IMR-90 (cell line): ENCODE data around the gene KDM2A. TPM values are rescaled to one million over a fixed set of nuclear protein-coding genes. Genes with fewer than 3 reads are reported as not detected.
"Not testable (repeated sequence)": the region's sequence is repeated elsewhere in the genome, so short reads cannot be mapped to it uniquely, and the experiment has no call there.

ENCODE experiments used
- ATAC-seq: fragments of 200-7000 bp; cut with Tn5 transposase; 2 replicates; pipeline ENCODE4 v1.9.1; 2020; ENCODE audit warnings: low read depth, mild to moderate bottlenecking, moderate library complexity
- BruUV-seq: library from RNA; stranded (reverse); fragments of 400-500 nt; replicated peaks from 2 replicates; lab custom pipeline; 2021; lab: Mats Ljungman, UMichigan
- CTCF ChIA-PET: fragments of 300-600 bp; formaldehyde crosslinking; extraction: SDS; loops from one replicate; lab custom pipeline; 2021; ENCODE audit warnings: antibody characterized with exemption; lab: Yijun Ruan, JAX
- POLR2A ChIA-PET: fragments of 300-600 bp; sonication (Branson Sonifier 250); formaldehyde crosslinking; loops from one replicate; lab custom pipeline; 2022; ENCODE audit warnings: antibody characterized with exemption; ENCODE audit not compliant: unreplicated experiment; lab: Charles Lee
- DNase-seq: peaks from one replicate; pipeline ENCODE4 v3.0.0; 2013
- H2AFZ ChIP-seq: replicated peaks from 2 replicates; pipeline ENCODE3; 2013; ENCODE audit warnings: low read length, mild to moderate bottlenecking; ENCODE audit not compliant: poor library complexity
- H2AK5ac ChIP-seq: 2 replicates; pipeline ENCODE4 v1.6.1; 2013; ENCODE audit warnings: low read depth, low read length, inconsistent platforms
- H2AK9ac ChIP-seq: replicated peaks from 2 replicates; pipeline ENCODE3; 2013; ENCODE audit warnings: mild to moderate bottlenecking, low read depth, low read length, moderate library complexity; ENCODE audit not compliant: poor library complexity
- H2BK120ac ChIP-seq: 2 replicates; pipeline ENCODE4 v1.6.1; 2013; ENCODE audit warnings: low read depth, low read length, inconsistent platforms
- H2BK15ac ChIP-seq: 3 replicates; pipeline ENCODE4 v1.6.1; 2013; ENCODE audit warnings: low read depth, low read length, inconsistent platforms
- H2BK20ac ChIP-seq: 2 replicates; pipeline ENCODE4 v1.6.1; 2013; ENCODE audit warnings: low read depth, mild to moderate bottlenecking, inconsistent platforms, low read length, moderate library complexity
- H2BK5ac ChIP-seq: 2 replicates; pipeline ENCODE4 v1.6.1; 2013; ENCODE audit warnings: mild to moderate bottlenecking, low read depth, low read length, inconsistent platforms; ENCODE audit not compliant: poor library complexity, severe bottlenecking
- H3K14ac ChIP-seq: replicated peaks from 2 replicates; pipeline ENCODE4 v1.6.1; 2013; ENCODE audit warnings: low read depth, low read length, inconsistent platforms
- H3K18ac ChIP-seq: 2 replicates; pipeline ENCODE4 v1.6.1; 2013; ENCODE audit warnings: low read depth, low read length, control low read depth
- H3K23ac ChIP-seq: 2 replicates; pipeline ENCODE4 v1.6.1; 2013; ENCODE audit warnings: low read depth, low read length, inconsistent platforms
- H3K27ac ChIP-seq: 2 replicates; pipeline ENCODE4 v1.5.1; 2013; ENCODE audit warnings: mild to moderate bottlenecking, control low read depth, low read length; ENCODE audit not compliant: insufficient read depth
- H3K27me3 ChIP-seq: 2 replicates; pipeline ENCODE4 v1.6.1; 2013; ENCODE audit warnings: low read length; ENCODE audit not compliant: control insufficient read depth, insufficient read depth
- H3K36me3 ChIP-seq: 2 replicates; pipeline ENCODE4 v1.6.1; 2013; ENCODE audit warnings: low read length, mixed read lengths; ENCODE audit not compliant: control insufficient read depth, insufficient read depth
- H3K4ac ChIP-seq: 2 replicates; pipeline ENCODE4 v1.6.1; 2013; ENCODE audit warnings: low read depth, low read length, inconsistent platforms
- H3K4me1 ChIP-seq: 2 replicates; pipeline ENCODE4 v1.6.1; 2013; ENCODE audit warnings: low read length, mixed read lengths; ENCODE audit not compliant: control insufficient read depth, insufficient read depth
- H3K4me2 ChIP-seq: 2 replicates; pipeline ENCODE4 v1.6.1; 2013; ENCODE audit warnings: low read depth, mild to moderate bottlenecking, control low read depth, low read length, moderate library complexity
- H3K4me3 ChIP-seq: 2 replicates; pipeline ENCODE4 v1.5.1; 2013; ENCODE audit warnings: low read depth, mild to moderate bottlenecking, control low read depth, low read length, moderate library complexity; ENCODE audit not compliant: insufficient read depth
- H3K56ac ChIP-seq: 2 replicates; pipeline ENCODE4 v1.6.1; 2013; ENCODE audit warnings: low read length, inconsistent platforms; ENCODE audit not compliant: insufficient read depth; ENCODE audit errors: extremely low read depth
- H3K79me1 ChIP-seq, 2 experiments: 2 replicates each; pipeline ENCODE4 v1.6.1; 2013; ENCODE audit warnings: low read length in 2 of 2, inconsistent platforms in 1 of 2, low read depth in 1 of 2
- H3K9ac ChIP-seq: 2 replicates; pipeline ENCODE4 v1.6.1; 2013; ENCODE audit warnings: low read depth, low read length, control low read depth
- H3K9me1 ChIP-seq: 2 replicates; pipeline ENCODE4 v1.6.1; 2013; ENCODE audit warnings: low read length, inconsistent platforms; ENCODE audit not compliant: insufficient read depth
- H3K9me3 ChIP-seq: 2 replicates; pipeline ENCODE4 v1.6.1; 2013; ENCODE audit warnings: low read length; ENCODE audit not compliant: control insufficient read depth, insufficient read depth
- H4K20me1 ChIP-seq: 2 replicates; pipeline ENCODE4 v1.6.1; 2013; ENCODE audit warnings: low read length, inconsistent platforms; ENCODE audit not compliant: insufficient read depth
- H4K5ac ChIP-seq: 2 replicates; pipeline ENCODE4 v1.6.1; 2013; ENCODE audit warnings: mild to moderate bottlenecking, low read depth, low read length, control low read depth
- H4K8ac ChIP-seq, 2 experiments: 2 replicates each; pipeline ENCODE4 v1.6.1; 2013; ENCODE audit warnings: low read depth in 2 of 2, low read length in 2 of 2, control low read depth in 1 of 2, inconsistent platforms in 1 of 2
- H4K91ac ChIP-seq: 2 replicates; pipeline ENCODE4 v1.6.1; 2013; ENCODE audit warnings: low read depth, low read length, inconsistent platforms; ENCODE audit not compliant: insufficient read depth
- CEBPB ChIP-seq: IDR thresholded peaks from 2 replicates; pipeline ENCODE4 v1.6.1; 2012; ENCODE audit warnings: low read depth, low read length, improper control_type of control experiment
- SMC3 ChIP-seq: fragments of 150-350 bp; IDR thresholded peaks from 2 replicates; pipeline ENCODE4 v1.6.1; 2016; ENCODE audit warnings: low read depth, mild to moderate bottlenecking, antibody characterized with exemption, low read length, moderate library complexity
- WGBS, 2 experiments: methylation state at CpG; one replicate each; pipeline versions ENCODE4 v1.1.5 to v1.1.7; 2013; ENCODE audit warnings: missing lambda C conversion rate in 2 of 2; ENCODE audit not compliant: insufficient read length in 1 of 2; ENCODE audit errors: extremely low coverage in 2 of 2; 5-methylcytosine and 5-hydroxymethylcytosine counted together
- dilution Hi-C: fragments of 300-500 bp; cut with HindIII; formaldehyde crosslinking; loops from one replicate; pipeline ENCODE4 v1.14.3; 2018; ENCODE audit warnings: low sequenced_read_pairs; ENCODE audit not compliant: unreplicated experiment
- in situ Hi-C: fragments of 300-500 bp; cut with MboI; formaldehyde crosslinking; loops from 3 replicates; pipeline ENCODE4 v1.14.3; 2019; ENCODE audit warnings: low sequenced_read_pairs, inconsistent platforms, mixed read lengths
- intact Hi-C: fragments of 100-400 bp; cut with micrococcal nuclease; formaldehyde crosslinking; loops from 2 replicates; pipeline ENCODE4 v1.10.0; 2022
- polyA plus RNA-seq, 3 experiments: library from polyadenylated mRNA; depleted of rRNA; stranded (reverse); fragments of >200 nt; gene quantifications; 2 replicates each; pipeline ENCODE4 v1.2.3, GENCODE V29; 2012; ENCODE audit warnings: low replicate concordance in 1 of 3
- total RNA-seq: library from RNA; depleted of rRNA; stranded (reverse); fragments of >200 nt; gene quantifications from 2 replicates; pipeline ENCODE4 v1.2.3, GENCODE V29; 2012

The KDM2A gene
- total and polyA plus RNA-seq, 2 of the 4 experiments (the other 2 are of a cell fraction) = 26.7 to 42.6 TPM

DNA sequence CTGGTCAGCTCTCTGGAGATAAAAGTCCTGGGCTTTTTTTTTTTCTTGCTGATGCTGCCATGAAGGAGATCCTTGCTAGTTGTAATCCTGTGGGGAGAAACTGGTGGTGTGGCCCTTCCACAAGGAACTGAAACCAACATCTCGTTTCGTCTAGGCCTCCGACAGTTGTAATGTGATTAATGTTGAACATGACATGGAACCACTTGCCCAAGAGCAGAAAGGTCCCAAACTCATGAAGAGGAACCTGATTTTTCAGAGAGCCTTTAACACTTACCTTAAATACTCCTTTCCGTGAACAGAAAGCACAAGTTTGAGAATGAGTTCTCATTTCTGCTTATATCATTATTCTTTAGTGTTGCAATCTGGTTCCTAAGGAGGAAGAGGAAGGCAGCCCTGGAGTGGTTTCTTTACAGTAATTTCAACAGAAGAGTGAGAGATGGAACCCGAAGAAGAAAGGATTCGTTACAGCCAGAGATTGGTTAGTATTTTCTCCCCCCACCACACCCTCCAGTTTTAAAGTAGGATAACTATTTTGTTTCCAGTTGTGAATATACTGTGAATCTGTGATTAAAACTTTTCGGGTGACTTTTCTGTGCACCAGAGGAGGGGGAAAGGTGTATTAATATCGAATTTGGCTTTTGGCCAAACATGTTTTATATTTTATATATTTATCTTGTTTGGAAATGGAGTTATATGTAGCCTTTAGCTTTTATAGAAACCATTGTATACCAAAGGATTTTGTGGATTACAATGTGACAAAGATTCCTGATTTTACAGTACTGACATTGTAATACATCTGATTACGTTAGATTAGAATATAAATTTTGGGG is 2.0 kb downstream of the KDM2A start:
- peak overlapping the region; percentile 70; the same call in 1 of the 2 replicates for H2AK5ac ChIP-seq
- no peak overlapping the region for H4K91ac ChIP-seq
- no peak overlapping the region for H2BK15ac ChIP-seq
- no peaks in the 10 kb centered on the region for H3K9me3 ChIP-seq
- peak overlapping the region; percentile 72 for H2BK5ac ChIP-seq
- no peaks in the 10 kb centered on the region for H3K27me3 ChIP-seq
- dilution Hi-C loops = no loop called here
- H3K14ac ChIP-seq = peak overlapping the region; percentile 44
- BruUV-seq = TSS peak; percentile 19
- H3K79me1 ChIP-seq = peaks cover 0 to 23% of the 10 kb centered on the region in 2 experiments; a peak in 2 of 4 replicates
- peak overlapping the region; percentile 99 for H3K4me3 ChIP-seq
- H3K27ac ChIP-seq = peak overlapping the region; percentile 67
- no peak overlapping the region for H2AFZ ChIP-seq
- H3K9me1 ChIP-seq = no peaks in the 10 kb centered on the region; the same call in 1 of the 2 replicates
- peaks cover 8% of the 10 kb centered on the region for H3K4me1 ChIP-seq
- in situ Hi-C loops = no loop called here
- no peak overlapping the region for H4K8ac ChIP-seq
- H4K20me1 ChIP-seq = peaks cover 49% of the 10 kb centered on the region
- CTCF ChIA-PET = no interaction called here
- intact Hi-C loops = loop anchor here (2.0 kb wide), 2 partner anchors 58 to 118 kb away; no protein-coding TSS in a partner anchor
- H3K23ac ChIP-seq = peak overlapping the region; percentile 99
- POLR2A ChIA-PET = interaction anchor here (0.6 kb wide), 1 partner anchor 49 kb away, joined by 5 read pairs; no protein-coding TSS in a partner anchor
- peak overlapping the region; percentile 96 for H3K9ac ChIP-seq
- no peak for ATAC-seq
- H3K56ac ChIP-seq = peak overlapping the region; percentile 97
- H2BK120ac ChIP-seq = no peak overlapping the region
- H2AK9ac ChIP-seq = no peak overlapping the region
- H4K5ac ChIP-seq = no peak overlapping the region
- H2BK20ac ChIP-seq = no peak overlapping the region
- no peak overlapping the region; the same call in 1 of the 2 replicates for H3K18ac ChIP-seq
- WGBS, 2 experiments = no CpG with 5 or more reads among the region's 9 CpGs
- TF ChIP-seq CEBPB (peak; percentile 41; the same call in 1 of the 2 replicates), SMC3 (no peak)
- DNase-seq = peak; percentile 45
- H3K4me2 ChIP-seq = peak overlapping the region; percentile 71
- peak overlapping the region; percentile 17; the same call in 1 of the 2 replicates for H3K4ac ChIP-seq
- peaks cover 13% of the 10 kb centered on the region for H3K36me3 ChIP-seq

DNA sequence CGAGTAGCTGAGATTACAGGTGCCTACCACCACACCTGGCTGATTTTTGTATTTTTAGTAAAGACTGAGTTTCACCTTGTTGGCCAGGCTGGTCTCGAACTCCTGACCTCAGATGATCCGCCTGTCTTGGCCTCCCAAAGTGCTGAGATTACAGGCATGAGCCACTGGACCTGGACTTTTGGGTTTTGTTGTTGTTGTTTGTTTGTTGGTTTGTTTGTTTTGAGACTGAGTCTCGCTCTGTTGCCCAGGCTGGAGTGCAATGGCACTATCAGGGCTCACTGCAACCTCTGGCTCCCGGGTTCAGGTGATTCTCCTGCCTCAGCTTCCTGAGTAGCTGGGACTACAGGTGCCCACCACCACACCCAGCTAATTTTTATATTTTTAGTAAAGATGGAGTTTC is 4.7 kb downstream of the KDM2A start:
- dilution Hi-C loops, H3K23ac ChIP-seq: not testable (repeated sequence)

More for the DNA sequence above, 4.7 kb downstream of the KDM2A start:
- H4K91ac ChIP-seq, H3K9ac ChIP-seq, H2BK120ac ChIP-seq, H4K5ac ChIP-seq, H3K18ac ChIP-seq, CTCF ChIA-PET, H2BK5ac ChIP-seq, H3K27ac ChIP-seq, H2AK5ac ChIP-seq, H3K4me1 ChIP-seq, H2AK9ac ChIP-seq, H3K4ac ChIP-seq, H3K4me2 ChIP-seq, H3K14ac ChIP-seq, DNase-seq, in situ Hi-C loops, H3K9me1 ChIP-seq, H4K8ac ChIP-seq, H2BK20ac ChIP-seq, H2BK15ac ChIP-seq, H3K56ac ChIP-seq, intact Hi-C loops, POLR2A ChIA-PET, H2AFZ ChIP-seq, ATAC-seq, H3K9me3 ChIP-seq, H3K4me3 ChIP-seq, H3K27me3 ChIP-seq, BruUV-seq: not testable (repeated sequence)
- WGBS, 2 experiments = 100% methylated on average over 1 of the region's 5 CpGs; no CpG with 5 or more reads in 1 of the 2 experiments
- Histone ChIP-seq H3K79me1 (peaks cover 0 to 43% of the 10 kb centered on the region in 2 experiments; a peak in 3 of 4 replicates), H3K36me3 (peaks cover 21% of the 10 kb centered on the region), H4K20me1 (peaks cover 75% of the 10 kb centered on the region)
